Left ventricle myocardium inferior (tissue), 1 donor: ENCODE measurements around the gene MTHFD1. TPM values are rescaled to one million over a fixed set of nuclear protein-coding genes. Genes with fewer than 3 reads are reported as not detected.

ENCODE experiments used
- DNase-seq: peaks from one replicate; pipeline ENCODE4 v3.0.0-alpha.2; 2020
- H3K27ac ChIP-seq: fragments of 200-600 bp; replicated peaks from 2 replicates; pipeline ENCODE4 v1.8.0; 2021
- H3K27me3 ChIP-seq: fragments of 200-600 bp; 2 replicates; pipeline ENCODE4 v1.8.0; 2021; ENCODE audit warnings: low read depth
- H3K36me3 ChIP-seq: fragments of 200-600 bp; 2 replicates; pipeline ENCODE4 v1.8.0; 2021
- H3K4me1 ChIP-seq: fragments of 200-600 bp; 2 replicates; pipeline ENCODE4 v1.8.0; 2021
- H3K4me3 ChIP-seq: fragments of 200-600 bp; 2 replicates; pipeline ENCODE4 v1.8.0; 2021; ENCODE audit warnings: mild to moderate bottlenecking, moderate library complexity
- H3K9me3 ChIP-seq: fragments of 200-600 bp; replicated peaks from 2 replicates; pipeline ENCODE4 v1.8.0; 2021
- CTCF ChIP-seq: fragments of 200-600 bp; IDR thresholded peaks from 2 replicates; pipeline ENCODE4 v1.8.0; 2021; ENCODE audit warnings: antibody characterized with exemption, mild to moderate bottlenecking, borderline replicate concordance
- intact Hi-C: fragments of 100-400 bp; cut with micrococcal nuclease; formaldehyde crosslinking; loops from one replicate; pipeline ENCODE4 v1.11.0; 2022
- total RNA-seq: library from RNA; stranded (reverse); fragmentation: NEBNext Ultra II Directional; extraction: Animal tissue kit (Norgen Biotek cat#: 25700); gene quantifications from one replicate; pipeline ENCODE4 v1.2.1, GENCODE V29; 2021
- donor health status: DM: no; HTN: yes; CAD: no; lungs with severe emphysema.

Gene MTHFD1
- total RNA-seq, 1 donor from 2014 or later, result 64.9 TPM

DNA sequence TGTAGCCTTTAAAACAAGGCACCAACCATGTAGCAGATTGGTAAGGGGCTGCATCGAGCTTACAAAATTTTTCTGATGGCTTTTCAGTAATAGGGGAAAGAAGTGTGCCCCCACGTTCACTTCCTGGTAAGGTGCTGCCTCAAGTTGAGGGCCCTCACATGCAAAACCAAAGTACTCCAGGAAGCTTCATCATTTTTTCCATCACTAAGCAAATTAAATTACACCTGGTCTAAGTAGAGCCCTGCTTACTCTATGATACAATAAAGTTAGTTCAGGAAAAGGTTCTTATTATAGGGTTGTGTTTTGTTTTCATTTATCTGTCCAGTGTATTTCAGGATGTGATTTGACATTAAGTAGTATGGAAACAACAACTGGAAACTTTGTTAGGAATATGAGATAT is 62.1 kb downstream of the MTHFD1 start:
- DNase-seq, result no peak
- TF ChIP-seq CTCF, result no peak
- H3K27ac ChIP-seq, result no peak overlapping the region
- intact Hi-C loops, result no loop called here
- no peak overlapping the region for H3K4me3 ChIP-seq
- H3K36me3 ChIP-seq, result peaks cover 64% of the 10 kb centered on the region
- no peaks in the 10 kb centered on the region for H3K9me3 ChIP-seq
- no peaks in the 10 kb centered on the region for H3K27me3 ChIP-seq
- peaks cover 3% of the 10 kb centered on the region for H3K4me1 ChIP-seq

GRCh38 chr14:64454671-64455070 is 66.5 kb downstream of the MTHFD1 start:
- H3K36me3 ChIP-seq, result peaks cover 58% of the 10 kb centered on the region
- no peak for TF ChIP-seq CTCF
- H3K4me1 ChIP-seq, result no peaks in the 10 kb centered on the region
- no peak overlapping the region for H3K4me3 ChIP-seq
- no peaks in the 10 kb centered on the region for H3K27me3 ChIP-seq
- DNase-seq, result no peak
- H3K27ac ChIP-seq, result no peak overlapping the region
- intact Hi-C loops, result no loop called here
- H3K9me3 ChIP-seq, result no peaks in the 10 kb centered on the region

- H3K27ac ChIP-seq, result no peak overlapping the region
- DNase-seq, result no peak
- no peaks in the 10 kb centered on the region for H3K27me3 ChIP-seq
- H3K36me3 ChIP-seq, result peaks cover 26% of the 10 kb centered on the region
- intact Hi-C loops, result no loop called here
- no peaks in the 10 kb centered on the region for H3K9me3 ChIP-seq
- peaks cover under 1% of the 10 kb centered on the region for H3K4me1 ChIP-seq
- no peak for TF ChIP-seq CTCF
- no peak overlapping the region for H3K4me3 ChIP-seq
These were observed 71.4 kb downstream of the MTHFD1 start for GRCh38 chr14:64459405-64460136.

DNA sequence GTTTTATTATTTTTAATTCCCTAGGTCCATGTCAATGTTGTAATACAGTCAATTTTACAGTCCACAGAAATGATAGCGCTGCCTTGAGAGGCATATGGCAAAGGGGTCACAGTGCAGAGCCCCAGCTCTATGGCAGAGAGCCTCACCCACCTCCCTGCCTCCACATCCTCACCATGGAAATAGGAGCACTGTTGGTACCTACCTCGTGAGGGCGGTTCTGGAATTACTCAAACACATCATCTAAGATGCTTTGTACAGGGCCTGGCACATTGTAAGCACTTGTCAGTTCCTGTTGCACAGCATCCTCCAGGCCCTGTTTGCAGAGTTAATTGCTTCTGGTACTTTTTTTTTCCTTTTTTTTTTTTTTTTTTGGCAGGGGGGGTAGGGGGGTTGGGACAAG is 73.1 kb downstream of the MTHFD1 start:
- intact Hi-C loops, result no loop called here
- DNase-seq, result no peak
- Histone ChIP-seq H3K36me3 (peaks cover 13% of the 10 kb centered on the region), H3K4me1 (peaks cover 14% of the 10 kb centered on the region), H3K4me3 (no peak overlapping the region), H3K27me3 (no peaks in the 10 kb centered on the region), H3K27ac (no peak overlapping the region), H3K9me3 (no peaks in the 10 kb centered on the region)
- no peak for TF ChIP-seq CTCF

DNA sequence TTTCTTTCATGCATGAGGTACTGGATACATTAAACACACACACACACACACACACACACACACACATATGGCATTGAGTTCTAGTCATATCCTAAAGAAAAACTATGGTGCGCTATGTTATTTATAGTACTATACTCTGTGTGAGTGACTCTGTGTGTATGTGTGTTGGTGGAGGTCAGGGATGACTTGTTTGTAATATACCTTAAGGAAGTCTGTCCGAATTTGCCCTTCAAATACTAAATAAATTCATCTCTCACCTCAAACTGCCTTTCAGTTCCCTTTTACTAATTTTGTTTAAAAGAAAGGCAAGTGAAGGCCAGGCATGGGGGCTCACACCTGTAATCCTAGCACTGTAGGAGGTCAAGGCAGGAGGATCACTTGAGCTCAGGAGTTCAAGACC is 75.0 kb downstream of the MTHFD1 start:
- DNase-seq, result no peak

More for the DNA sequence above, 75.0 kb downstream of the MTHFD1 start:
- Histone ChIP-seq H3K27me3 (no peaks in the 10 kb centered on the region), H3K36me3 (peaks cover 7% of the 10 kb centered on the region), H3K27ac (no peak overlapping the region), H3K4me1 (peaks cover 17% of the 10 kb centered on the region), H3K4me3 (no peak overlapping the region), H3K9me3 (no peaks in the 10 kb centered on the region)
- intact Hi-C loops, result no loop called here
- no peak for TF ChIP-seq CTCF
